Stimulated activated CD4-positive, alpha-beta T cell treated with anti-CD3 and anti-CD28 coated beads, Interleukin-2, amount 100 ng/mL, for 4 hours (primary cell): ENCODE measurements around the gene SLC2A4RG.
"Not testable (repeated sequence)": the region's sequence is repeated elsewhere in the genome, so short reads cannot be mapped to it uniquely, and the experiment has no call there.

Experiments
- DNase-seq: peaks from one replicate; pipeline ENCODE4 v3.0.0-alpha.2; 2020; ENCODE audit warnings: low read depth

The SLC2A4RG gene

DNA sequence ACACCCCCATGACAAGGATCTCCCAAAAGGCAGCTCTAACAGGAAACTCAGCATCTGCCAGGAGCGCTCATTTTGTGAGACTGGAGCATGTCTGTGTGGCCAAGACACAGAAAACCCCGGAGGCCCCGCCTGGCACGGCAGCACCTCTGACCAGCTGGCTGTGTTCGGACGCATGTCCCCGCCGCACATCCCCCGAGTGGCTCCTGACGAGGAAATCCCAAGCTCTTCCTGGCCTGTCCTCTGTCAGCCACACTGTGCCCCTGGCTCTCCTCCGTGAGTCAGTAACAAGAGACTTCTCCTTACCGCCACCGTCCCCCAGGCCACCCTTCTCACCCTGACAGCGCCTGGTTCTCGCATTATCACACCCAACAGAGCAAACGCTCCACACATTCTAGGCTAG is 14.4 kb downstream of the SLC2A4RG start:
- no peak for DNase-seq

- no peak for DNase-seq
Measured at GRCh38 chr20:63755933-63756647, 16.5 kb downstream of the SLC2A4RG start.

- DNase-seq: no peak
Measured at GRCh38 chr20:63756648-63756991, 17.0 kb downstream of the SLC2A4RG start.

GRCh38 chr20:63758152-63758551 is 18.6 kb downstream of the SLC2A4RG start:
- DNase-seq: no peak

- DNase-seq: no peak
Measured at GRCh38 chr20:63759377-63759901, 19.9 kb downstream of the SLC2A4RG start.

- DNase-seq: no peak
Measured at GRCh38 chr20:63765082-63765873, 25.7 kb downstream of the SLC2A4RG start.

GRCh38 chr20:63765902-63766301 is 26.3 kb downstream of the SLC2A4RG start:
- no peak for DNase-seq

DNA sequence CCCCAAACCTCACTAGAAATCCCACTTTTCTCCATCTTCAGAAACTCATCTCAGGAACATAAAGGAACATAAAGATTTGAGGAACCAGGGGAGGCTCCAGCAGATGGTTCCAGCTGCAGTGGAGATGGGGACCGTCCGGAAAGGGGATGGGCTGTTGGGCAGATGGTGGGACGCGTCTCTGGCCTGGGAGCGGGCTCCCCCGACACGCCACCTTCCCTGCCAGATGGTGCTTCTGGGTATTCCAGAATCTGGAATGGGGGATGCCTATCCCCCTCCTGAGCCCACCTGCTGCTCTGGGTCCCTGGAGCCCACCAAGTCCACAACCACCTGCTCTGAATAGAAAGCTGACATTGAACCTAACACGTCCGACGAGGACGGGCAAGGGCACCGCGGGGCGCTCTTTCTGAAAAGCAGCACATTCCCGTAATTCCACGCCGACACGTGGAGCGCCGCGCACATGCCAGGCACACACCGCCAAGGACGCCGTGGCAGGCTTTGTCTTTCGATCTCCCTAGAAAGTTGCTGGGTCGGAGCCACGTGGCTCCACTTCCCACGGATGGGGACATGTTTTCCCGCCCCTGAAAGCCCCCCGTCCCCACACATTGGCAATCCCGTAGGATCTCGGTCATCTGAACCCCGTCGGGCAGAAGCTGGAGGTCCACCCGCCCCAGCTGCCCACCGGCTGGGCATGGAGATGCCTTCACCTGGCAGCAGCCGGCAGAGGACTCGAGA is 27.3 kb downstream of the SLC2A4RG start:
- no peak for DNase-seq

DNA sequence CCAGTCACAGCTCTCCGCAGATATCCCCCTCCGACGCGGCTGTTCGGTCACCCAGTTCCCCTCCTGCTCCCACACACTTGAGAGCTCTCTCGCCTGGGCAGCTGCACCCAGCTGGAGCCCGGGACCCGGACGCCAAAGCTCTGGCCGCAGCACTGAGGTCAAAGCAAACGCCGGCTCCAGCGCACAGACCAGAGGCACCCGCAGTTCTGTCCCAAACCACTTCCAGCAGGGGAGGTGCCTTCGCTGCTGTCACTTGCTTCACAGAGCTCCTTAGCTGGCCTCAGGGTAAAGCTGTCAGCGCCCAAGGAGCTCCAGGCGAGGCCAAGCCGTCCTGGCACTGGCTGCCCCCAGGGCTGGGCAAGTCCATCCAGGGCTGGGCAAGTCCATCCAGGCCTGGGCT is 27.9 kb downstream of the SLC2A4RG start:
- no peak for DNase-seq

- no peak for DNase-seq
Measured at GRCh38 chr20:63767886-63768285, 28.3 kb downstream of the SLC2A4RG start.

DNA sequence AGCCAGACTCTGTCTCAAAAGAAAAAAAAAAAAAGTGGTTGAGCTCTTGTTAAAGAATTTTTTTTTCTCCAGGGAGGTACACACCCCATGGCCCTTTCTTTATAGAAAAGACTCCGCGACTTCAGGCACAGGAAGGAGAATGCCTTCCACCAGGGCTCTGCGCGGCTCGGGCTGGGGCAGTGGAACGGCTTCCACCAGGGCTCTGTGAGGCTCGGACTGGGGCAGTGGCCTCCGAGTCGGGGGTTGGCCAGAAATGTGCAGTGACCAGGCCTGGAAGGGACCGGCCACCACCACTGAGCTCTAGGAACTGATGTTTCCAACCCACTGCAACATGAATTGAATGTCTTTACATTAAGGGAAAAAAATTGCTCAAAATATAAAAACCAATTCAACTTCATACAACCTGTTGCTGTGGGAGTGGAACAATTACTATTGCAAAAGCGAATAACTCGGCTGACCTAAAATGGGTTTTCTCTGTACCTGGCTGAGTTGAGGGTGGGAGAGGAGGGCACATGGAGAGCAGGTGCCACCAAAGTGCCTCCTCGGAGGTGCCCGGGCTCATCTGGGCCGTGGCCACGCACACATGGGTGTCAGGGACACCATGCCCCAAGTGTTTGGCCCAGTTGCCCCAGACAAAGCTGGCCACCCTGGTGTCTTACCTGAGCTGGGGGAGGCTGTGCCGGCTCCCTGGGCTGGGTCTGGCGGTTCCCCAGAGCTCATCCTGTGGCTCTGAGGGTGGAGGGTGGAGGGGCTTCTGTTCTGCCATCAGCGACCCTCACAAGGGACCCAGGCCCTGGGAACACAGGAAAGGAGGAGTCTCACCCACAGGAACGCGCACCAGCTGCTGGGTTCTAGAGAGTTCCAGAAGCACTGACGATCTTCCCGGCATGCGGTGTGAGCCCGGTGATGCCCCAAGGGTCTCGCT is 29.3 kb downstream of the SLC2A4RG start:
- DNase-seq: no peak

- DNase-seq: no peak
Measured at GRCh38 chr20:63769891-63770474, 30.4 kb downstream of the SLC2A4RG start.

- no peak for DNase-seq
Measured at GRCh38 chr20:63771046-63771707, 31.6 kb downstream of the SLC2A4RG start.

GRCh38 chr20:63772781-63773518 is 33.4 kb downstream of the SLC2A4RG start:
- DNase-seq: no peak

GRCh38 chr20:63773571-63774241 is 34.1 kb downstream of the SLC2A4RG start:
- DNase-seq: no peak

DNA sequence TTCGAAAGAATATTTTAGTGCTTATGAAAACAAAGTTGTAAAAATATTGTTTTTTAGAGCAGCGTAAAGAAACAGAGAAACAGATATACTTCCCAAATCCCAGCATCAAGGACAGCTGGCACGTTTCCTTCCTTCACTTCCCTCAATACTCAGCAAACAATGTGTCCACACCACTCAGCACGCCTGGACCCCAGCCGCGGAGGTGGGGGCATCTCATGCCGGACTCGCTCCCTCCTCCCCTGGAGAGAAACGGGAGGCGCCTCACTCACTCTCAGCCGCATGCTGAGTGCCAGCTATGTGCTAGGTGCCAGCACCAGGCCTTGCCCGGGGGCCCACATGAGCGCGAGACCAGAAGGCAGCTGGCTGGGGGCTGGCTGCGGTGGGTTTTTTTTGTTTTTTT is 34.7 kb downstream of the SLC2A4RG start:
- no peak for DNase-seq

- no peak for DNase-seq
Measured at GRCh38 chr20:63775096-63775978, 35.8 kb downstream of the SLC2A4RG start.

DNA sequence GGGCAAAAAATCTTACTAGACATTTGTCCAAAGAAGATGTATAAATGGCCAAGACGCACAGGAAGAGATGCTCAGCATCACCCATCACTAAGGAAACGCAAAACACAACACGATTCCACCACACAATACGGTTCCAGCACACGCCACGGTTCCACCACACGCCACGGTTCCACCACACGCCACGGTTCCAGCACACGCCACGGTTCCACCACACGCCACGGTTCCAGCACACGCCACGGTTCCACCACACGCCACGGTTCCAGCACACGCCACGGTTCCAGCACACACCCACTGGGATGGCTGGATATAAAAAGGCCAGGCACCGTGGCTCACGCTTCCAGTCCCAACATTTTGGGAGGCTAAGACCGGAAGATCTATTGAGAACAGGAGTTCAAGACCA is 37.3 kb downstream of the SLC2A4RG start:
- not testable (repeated sequence) for DNase-seq
